Osteoblast (primary cell): Measurements from ENCODE around the gene NAPEPLD. TPM values are rescaled to one million over a fixed set of nuclear protein-coding genes. Genes with fewer than 3 reads are reported as not detected.

ENCODE experiments used
- DNase-seq: peaks from one replicate; pipeline ENCODE4 v3.0.0; 2011; ENCODE audit warnings: low spot score, mixed read lengths; ENCODE audit not compliant: insufficient read length; ENCODE audit errors: missing footprints
- H2AFZ ChIP-seq: 2 replicates; pipeline ENCODE4 v1.6.0; 2011; ENCODE audit warnings: mild to moderate bottlenecking, low read length
- H3K27ac ChIP-seq: 2 replicates; pipeline ENCODE4 v1.5.1; 2011; ENCODE audit warnings: mild to moderate bottlenecking, low read depth, low read length, moderate library complexity
- H3K27me3 ChIP-seq: 2 replicates; pipeline ENCODE4 v1.6.0; 2012; ENCODE audit warnings: mild to moderate bottlenecking, control low read depth, inconsistent platforms, low read length, moderate library complexity; ENCODE audit not compliant: insufficient read depth
- H3K36me3 ChIP-seq: 2 replicates; pipeline ENCODE4 v1.5.1; 2011; ENCODE audit warnings: mild to moderate bottlenecking, low read length, control low read depth, moderate library complexity; ENCODE audit not compliant: insufficient read depth
- H3K4me1 ChIP-seq: 2 replicates; pipeline ENCODE4 v1.5.1; 2011; ENCODE audit warnings: mild to moderate bottlenecking, low read length, control low read depth, moderate library complexity; ENCODE audit not compliant: insufficient read depth
- H3K4me2 ChIP-seq: 2 replicates; pipeline ENCODE4 v1.6.0; 2011; ENCODE audit warnings: mild to moderate bottlenecking, low read length; ENCODE audit not compliant: insufficient read depth
- H3K4me3 ChIP-seq: fragments of 200-600 bp; sonication (generic); 3 replicates; pipeline ENCODE4 v1.5.1; 2012; ENCODE audit warnings: mild to moderate bottlenecking, low read length, inconsistent platforms; ENCODE audit not compliant: insufficient read depth
- H3K79me2 ChIP-seq: 2 replicates; pipeline ENCODE4 v1.6.0; 2012; ENCODE audit warnings: mild to moderate bottlenecking, low read length, control low read depth, inconsistent platforms; ENCODE audit not compliant: insufficient read depth
- H3K9me3 ChIP-seq: 2 replicates; pipeline ENCODE4 v1.5.1; 2011; ENCODE audit warnings: low read depth, low read length, control low read depth
- H4K20me1 ChIP-seq: 2 replicates; pipeline ENCODE4 v1.6.0; 2012; ENCODE audit warnings: mild to moderate bottlenecking, low read length, control low read depth; ENCODE audit not compliant: insufficient read depth
- CTCF ChIP-seq: IDR thresholded peaks from 2 replicates; pipeline ENCODE4 v1.5.1; 2011; ENCODE audit warnings: mild to moderate bottlenecking, low read depth, low read length, moderate library complexity; ENCODE audit errors: extremely low read depth
- total RNA-seq: library from RNA; depleted of rRNA; stranded (reverse); fragments of >200 nt; gene quantifications from 2 replicates; pipeline ENCODE4 v1.2.3, GENCODE V29; 2012

Gene NAPEPLD
- total RNA-seq, 1 donor = 10.1 TPM

- H3K4me3 ChIP-seq = peak overlapping the region; percentile 46
Measured at GRCh38 chr7:103129702-103130549, 19.0 kb downstream of the NAPEPLD start.

GRCh38 chr7:103127006-103127405 lies 21.9 kb downstream of the NAPEPLD start:
- Histone ChIP-seq H3K27me3 (no peaks in the 10 kb centered on the region), H3K4me2 (no peak overlapping the region), H4K20me1 (no peaks in the 10 kb centered on the region), H3K79me2 (peaks cover 2% of the 10 kb centered on the region), H2AFZ (no peak overlapping the region), H3K9me3 (no peaks in the 10 kb centered on the region), H3K36me3 (peaks cover 10% of the 10 kb centered on the region), H3K27ac (no peak overlapping the region), H3K4me1 (peaks cover 10% of the 10 kb centered on the region), H3K4me3 (no peak overlapping the region)
- no peak for TF ChIP-seq CTCF
- DNase-seq = no peak

More at GRCh38 chr7:103129702-103130549, 19.0 kb downstream of the NAPEPLD start:
- peak overlapping the region; percentile 72 for H2AFZ ChIP-seq
- no peaks in the 10 kb centered on the region for H3K9me3 ChIP-seq
- H4K20me1 ChIP-seq = no peaks in the 10 kb centered on the region
- H3K79me2 ChIP-seq = peaks cover 6% of the 10 kb centered on the region
- peaks cover 10% of the 10 kb centered on the region for H3K36me3 ChIP-seq
- peak overlapping the region; percentile 6 for H3K27ac ChIP-seq
- peak; percentile 36 for DNase-seq
- TF ChIP-seq CTCF = no peak
- H3K27me3 ChIP-seq = no peaks in the 10 kb centered on the region
- H3K4me2 ChIP-seq = peak overlapping the region; percentile 76
- peaks cover 10% of the 10 kb centered on the region for H3K4me1 ChIP-seq

- Histone ChIP-seq H3K4me3 (no peak overlapping the region), H3K4me2 (no peak overlapping the region), H3K9me3 (no peaks in the 10 kb centered on the region), H2AFZ (no peak overlapping the region), H4K20me1 (no peaks in the 10 kb centered on the region), H3K27ac (no peak overlapping the region), H3K4me1 (peaks cover 4% of the 10 kb centered on the region), H3K27me3 (no peaks in the 10 kb centered on the region), H3K79me2 (no peaks in the 10 kb centered on the region), H3K36me3 (peaks cover 15% of the 10 kb centered on the region)
- TF ChIP-seq CTCF = no peak
- DNase-seq = no peak
Measured at GRCh38 chr7:103124429-103124979, 24.4 kb downstream of the NAPEPLD start.

GRCh38 chr7:103123529-103123928 lies 25.4 kb downstream of the NAPEPLD start:
- no peaks in the 10 kb centered on the region for H3K9me3 ChIP-seq
- DNase-seq = no peak
- peaks cover 15% of the 10 kb centered on the region for H3K36me3 ChIP-seq
- no peak overlapping the region for H3K27ac ChIP-seq
- no peak for TF ChIP-seq CTCF
- H3K4me1 ChIP-seq = no peaks in the 10 kb centered on the region
- H3K27me3 ChIP-seq = no peaks in the 10 kb centered on the region
- no peaks in the 10 kb centered on the region for H4K20me1 ChIP-seq
- H2AFZ ChIP-seq = no peak overlapping the region
- no peak overlapping the region for H3K4me3 ChIP-seq
- no peak overlapping the region for H3K4me2 ChIP-seq
- no peaks in the 10 kb centered on the region for H3K79me2 ChIP-seq
